K562 (cell line): ENCODE results near the gene PLEKHA6. TPM values are rescaled to one million over a fixed set of nuclear protein-coding genes. Genes with fewer than 3 reads are reported as not detected.

Experiments used
- ARID1B ChIP-seq: fragments of 450-650 bp; IDR thresholded peaks from 2 replicates; pipeline ENCODE4 v1.6.1; 2016; ENCODE audit warnings: antibody characterized with exemption, mild to moderate bottlenecking, inconsistent platforms
- ARID2 ChIP-seq: fragments of 450-650 bp; IDR thresholded peaks from 2 replicates; pipeline ENCODE4 v1.6.1; 2017; ENCODE audit warnings: antibody characterized with exemption, mild to moderate bottlenecking
- DDX20 ChIP-seq: fragments of 450-650 bp; IDR thresholded peaks from 2 replicates; pipeline ENCODE4 v1.6.1; 2016; ENCODE audit warnings: missing genetic modification characterization, low read depth, mild to moderate bottlenecking, missing compliant biosample characterization, moderate library complexity
- FOSL1 ChIP-seq: fragments of 200-800 bp; sonication (Bioruptor generic); conservative IDR thresholded peaks from 2 replicates; pipeline ENCODE4 v1.6.1; 2016; ENCODE audit warnings: missing genetic modification characterization, missing compliant biosample characterization
- HDAC3 ChIP-seq: fragments of 450-650 bp; IDR thresholded peaks from 2 replicates; pipeline ENCODE4 v1.6.1; 2018; ENCODE audit warnings: borderline replicate concordance, mild to moderate bottlenecking, moderate library complexity; ENCODE audit not compliant: partially characterized antibody
- HNRNPLL ChIP-seq: fragments of 200-400 bp; formaldehyde crosslinking; IDR thresholded peaks from 2 replicates; pipeline ENCODE4 v1.6.1; 2017; ENCODE audit warnings: low read length, low read depth, mild to moderate bottlenecking; ENCODE audit not compliant: poor library complexity, severe bottlenecking
- HSF4 ChIP-seq: fragments of 250-450 bp; sonication (Bioruptor Pico); IDR thresholded peaks from 2 replicates; pipeline ENCODE4 v2.1.2; 2022; ENCODE audit warnings: mild to moderate bottlenecking, moderate library complexity, borderline replicate concordance
- L3MBTL2 ChIP-seq: fragments of 450-650 bp; IDR thresholded peaks from 2 replicates; pipeline ENCODE4 v1.6.1; 2016; ENCODE audit warnings: mild to moderate bottlenecking, moderate library complexity
- MEF2D ChIP-seq: conservative IDR thresholded peaks from 2 replicates; pipeline ENCODE4 v1.6.1; 2016; ENCODE audit warnings: low read depth, missing genetic modification characterization, missing compliant biosample characterization
- RAD21 ChIP-seq, 2 experiments: fragments of 250-450 bp in 1 of 2; fragments of 450-650 bp in 1 of 2; sonication (Bioruptor Pico) in 1 of 2; formaldehyde crosslinking in 1 of 2; IDR thresholded peaks in 1 of 2; conservative IDR thresholded peaks in 1 of 2; 2 replicates each; pipeline versions ENCODE4 v1.4.0 to v1.8.0; 2020 to 2022; ENCODE audit warnings: mild to moderate bottlenecking in 2 of 2, moderate library complexity in 1 of 2
- RB1 ChIP-seq: fragments of 450-650 bp; IDR thresholded peaks from 2 replicates; pipeline ENCODE4 v1.6.1; 2017; ENCODE audit warnings: low read depth, mild to moderate bottlenecking
- RBM34 ChIP-seq: fragments of 200-400 bp; formaldehyde crosslinking; IDR thresholded peaks from 2 replicates; pipeline ENCODE4 v1.6.1; 2018; ENCODE audit warnings: low read length, borderline replicate concordance; ENCODE audit not compliant: insufficient read depth
- RFX1 ChIP-seq: fragments of 450-650 bp; IDR thresholded peaks from 2 replicates; pipeline ENCODE4 v1.6.1; 2016; ENCODE audit warnings: mild to moderate bottlenecking, moderate library complexity
- RHOXF2B ChIP-seq: fragments of 250-450 bp; sonication (Bioruptor Pico); conservative IDR thresholded peaks from 2 replicates; pipeline ENCODE4 v1.5.1; 2021
- SRF ChIP-seq, 2 experiments: fragments of 250-450, 450-650 bp in 1 of 2; sonication (Bioruptor Pico) in 1 of 2; sonication (generic) in 1 of 2; formaldehyde crosslinking; IDR thresholded peaks; 2 replicates each; pipeline versions ENCODE4 v1.5.0 to v1.5.1; 2020 to 2022; ENCODE audit warnings: mild to moderate bottlenecking in 1 of 2, missing genetic modification reagents in 1 of 2
- TAF1 ChIP-seq: IDR thresholded peaks from 2 replicates; pipeline ENCODE4 v1.6.1; 2011; ENCODE audit warnings: mild to moderate bottlenecking, low read length, moderate library complexity; ENCODE audit not compliant: insufficient read depth, control insufficient read depth, severe bottlenecking; ENCODE audit errors: extremely low read depth
- TCF7 ChIP-seq: sonication (generic); IDR thresholded peaks from 2 replicates; pipeline ENCODE4 v1.6.1; 2016; ENCODE audit warnings: antibody characterized with exemption, borderline replicate concordance
- ZNF24 ChIP-seq: fragments of 450-650 bp; IDR thresholded peaks from 2 replicates; pipeline ENCODE4 v1.6.1; 2016
- ZNF507 ChIP-seq: conservative IDR thresholded peaks from 2 replicates; pipeline ENCODE4 v1.6.1; 2017; ENCODE audit warnings: missing genetic modification characterization, missing compliant biosample characterization
- ZNF57 ChIP-seq: fragments of 450-650 bp; formaldehyde crosslinking; IDR thresholded peaks from 2 replicates; pipeline ENCODE4 v1.4.0; 2020; ENCODE audit warnings: mild to moderate bottlenecking, moderate library complexity
- polyA plus RNA-seq, 8 experiments: library from polyadenylated mRNA; depleted of rRNA in 4 of 8; stranded (reverse) in 5 of 8; unstranded in 3 of 8; fragments of >200 nt; fragmentation: Nextera tagmentation in 2 of 8; fragmentation: Illumina TruSeq in 1 of 8; extraction: Ambion mirVana in 2 of 8; extraction: Trizol in 1 of 8; gene quantifications; 2 replicates each; pipeline versions ENCODE4 v1.2.1 to v1.2.3, GENCODE V29; 2011 to 2014; ENCODE audit warnings: inconsistent platforms in 1 of 8, missing spikeins in 1 of 8
- total RNA-seq, 7 experiments: library from RNA; depleted of rRNA in 6 of 7; stranded (reverse); fragments of >200 nt in 6 of 7; fragmentation: Illumina TruSeq in 2 of 7; extraction: Trizol in 2 of 7; gene quantifications; 2 replicates each; pipeline versions ENCODE4 v1.2.1 to v1.2.3, GENCODE V29; 2011 to 2021; ENCODE audit warnings: low replicate concordance in 1 of 7
- TF ChIP-seq, protein P1 (sequence below): fragments of 250-450 bp; sonication (Bioruptor Pico); IDR thresholded peaks from 2 replicates; pipeline ENCODE4 v1.4.0; 2020; ENCODE audit warnings: mild to moderate bottlenecking, moderate library complexity, borderline replicate concordance
- TF ChIP-seq, protein P2 (sequence below), 3 experiments: fragments of 200-800 bp in 1 of 3; fragments of 250-450 bp in 1 of 3; fragments of 450-650 bp in 1 of 3; sonication (Bioruptor Pico) in 1 of 3; sonication (Bioruptor generic) in 1 of 3; formaldehyde crosslinking in 1 of 3; IDR thresholded peaks; 2 replicates each; pipeline versions ENCODE4 v1.6.1 to v1.8.0; 2016 to 2022; ENCODE audit warnings: mild to moderate bottlenecking in 2 of 3, missing genetic modification characterization in 2 of 3, missing compliant biosample characterization in 1 of 3, moderate library complexity in 1 of 3

Gene PLEKHA6
- total and polyA plus RNA-seq, 9 of the 15 experiments (the other 6 are each of a cell fraction or from before 2014, with no cell fraction given) = under 0.01 to 0.33 (median 0.01) TPM; not detected in 4

GRCh38 chr1:204363335-204364114 lies 3.8 kb upstream of the PLEKHA6 start (continued):
- TF ChIP-seq SRF (CRISPR knock-in tag; IDR thresholded peaks at IDR 0.05) = no peak; a peak in 1 of 4 replicates
- peak; percentile 67; the same call in 1 of the 2 replicates for TF ChIP-seq RHOXF2B
- peak; percentile 49; the same call in 1 of the 2 replicates for TF ChIP-seq ARID1B
- no peak for TF ChIP-seq HSF4 (CRISPR knock-in tag)
- TF ChIP-seq TAF1 = no peak
- TF ChIP-seq, protein P1, sequence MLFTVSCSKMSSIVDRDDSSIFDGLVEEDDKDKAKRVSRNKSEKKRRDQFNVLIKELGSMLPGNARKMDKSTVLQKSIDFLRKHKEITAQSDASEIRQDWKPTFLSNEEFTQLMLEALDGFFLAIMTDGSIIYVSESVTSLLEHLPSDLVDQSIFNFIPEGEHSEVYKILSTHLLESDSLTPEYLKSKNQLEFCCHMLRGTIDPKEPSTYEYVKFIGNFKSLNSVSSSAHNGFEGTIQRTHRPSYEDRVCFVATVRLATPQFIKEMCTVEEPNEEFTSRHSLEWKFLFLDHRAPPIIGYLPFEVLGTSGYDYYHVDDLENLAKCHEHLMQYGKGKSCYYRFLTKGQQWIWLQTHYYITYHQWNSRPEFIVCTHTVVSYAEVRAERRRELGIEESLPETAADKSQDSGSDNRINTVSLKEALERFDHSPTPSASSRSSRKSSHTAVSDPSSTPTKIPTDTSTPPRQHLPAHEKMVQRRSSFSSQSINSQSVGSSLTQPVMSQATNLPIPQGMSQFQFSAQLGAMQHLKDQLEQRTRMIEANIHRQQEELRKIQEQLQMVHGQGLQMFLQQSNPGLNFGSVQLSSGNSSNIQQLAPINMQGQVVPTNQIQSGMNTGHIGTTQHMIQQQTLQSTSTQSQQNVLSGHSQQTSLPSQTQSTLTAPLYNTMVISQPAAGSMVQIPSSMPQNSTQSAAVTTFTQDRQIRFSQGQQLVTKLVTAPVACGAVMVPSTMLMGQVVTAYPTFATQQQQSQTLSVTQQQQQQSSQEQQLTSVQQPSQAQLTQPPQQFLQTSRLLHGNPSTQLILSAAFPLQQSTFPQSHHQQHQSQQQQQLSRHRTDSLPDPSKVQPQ (CRISPR knock-in tag) = no peak
- TF ChIP-seq ZNF57 (CRISPR knock-in tag) = peak; percentile 58; the same call in 1 of the 2 replicates
- no peak for TF ChIP-seq RBM34
- peak; percentile 78 for TF ChIP-seq RB1
- peak; percentile 94 for TF ChIP-seq ARID2
- TF ChIP-seq L3MBTL2 = peak; percentile 80
- TF ChIP-seq ZNF507 (tag) = no peak
- TF ChIP-seq, protein P2, sequence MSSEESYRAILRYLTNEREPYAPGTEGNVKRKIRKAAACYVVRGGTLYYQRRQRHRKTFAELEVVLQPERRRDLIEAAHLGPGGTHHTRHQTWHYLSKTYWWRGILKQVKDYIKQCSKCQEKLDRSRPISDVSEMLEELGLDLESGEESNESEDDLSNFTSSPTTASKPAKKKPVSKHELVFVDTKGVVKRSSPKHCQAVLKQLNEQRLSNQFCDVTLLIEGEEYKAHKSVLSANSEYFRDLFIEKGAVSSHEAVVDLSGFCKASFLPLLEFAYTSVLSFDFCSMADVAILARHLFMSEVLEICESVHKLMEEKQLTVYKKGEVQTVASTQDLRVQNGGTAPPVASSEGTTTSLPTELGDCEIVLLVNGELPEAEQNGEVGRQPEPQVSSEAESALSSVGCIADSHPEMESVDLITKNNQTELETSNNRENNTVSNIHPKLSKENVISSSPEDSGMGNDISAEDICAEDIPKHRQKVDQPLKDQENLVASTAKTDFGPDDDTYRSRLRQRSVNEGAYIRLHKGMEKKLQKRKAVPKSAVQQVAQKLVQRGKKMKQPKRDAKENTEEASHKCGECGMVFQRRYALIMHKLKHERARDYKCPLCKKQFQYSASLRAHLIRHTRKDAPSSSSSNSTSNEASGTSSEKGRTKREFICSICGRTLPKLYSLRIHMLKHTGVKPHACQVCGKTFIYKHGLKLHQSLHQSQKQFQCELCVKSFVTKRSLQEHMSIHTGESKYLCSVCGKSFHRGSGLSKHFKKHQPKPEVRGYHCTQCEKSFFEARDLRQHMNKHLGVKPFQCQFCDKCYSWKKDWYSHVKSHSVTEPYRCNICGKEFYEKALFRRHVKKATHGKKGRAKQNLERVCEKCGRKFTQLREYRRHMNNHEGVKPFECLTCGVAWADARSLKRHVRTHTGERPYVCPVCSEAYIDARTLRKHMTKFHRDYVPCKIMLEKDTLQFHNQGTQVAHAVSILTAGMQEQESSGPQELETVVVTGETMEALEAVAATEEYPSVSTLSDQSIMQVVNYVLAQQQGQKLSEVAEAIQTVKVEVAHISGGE (CRISPR knock-in tag; IDR thresholded peaks at IDR 0.05) = peak; percentile 80 to 94 (median 86); a peak in 5 of 6 replicates
- peak; percentile 100 for TF ChIP-seq RAD21 (CRISPR knock-in tag; conservative IDR thresholded peaks at IDR 0.05 in 1 of 2, IDR thresholded peaks at IDR 0.05 in 1 of 2)
- TF ChIP-seq MEF2D (tag) = 0 out of 2 replicates have a peak, but pooled peaks have one; percentile 26
- TF ChIP-seq HDAC3 = no peak
- no peak for TF ChIP-seq HNRNPLL
- no peak for TF ChIP-seq FOSL1 (tag)
- no peak for TF ChIP-seq TCF7
- TF ChIP-seq RFX1 = no peak
- TF ChIP-seq DDX20 (tag) = no peak
- TF ChIP-seq ZNF24 = peak; percentile 36; the same call in 1 of the 2 replicates
